Activated CD4-positive, alpha-beta T cell treated with anti-CD3 and anti-CD28 coated beads for 36 hours (primary cell): ENCODE measurements around the gene FGF21. TPM values are rescaled to one million over a fixed set of nuclear protein-coding genes. Genes with fewer than 3 reads are reported as not detected.

Experiments used
- ATAC-seq: fragments of 200-7000 bp; cut with Tn5 transposase; one replicate; pipeline ENCODE4 v1.10.0; 2021; ENCODE audit warnings: mild to moderate bottlenecking, moderate library complexity
- CTCF ChIA-PET: fragments of 350-600 bp; sonication (Branson Sonifier 250); formaldehyde crosslinking; loops from one replicate; lab custom pipeline; 2021; ENCODE audit warnings: antibody characterized with exemption; lab: Charles Lee
- POLR2A ChIA-PET: fragments of 350-600 bp; sonication (Branson Sonifier 250); formaldehyde crosslinking; loops from one replicate; lab custom pipeline; 2021; ENCODE audit warnings: antibody characterized with exemption, inconsistent platforms; lab: Charles Lee
- DNase-seq: peaks from one replicate; pipeline ENCODE4 v3.0.0-alpha.2; 2020
- H3K27ac Mint-ChIP-seq: one replicate; pipeline ENCODE4 v1.8.0; 2021; ENCODE audit warnings: mixed read lengths
- H3K27me3 Mint-ChIP-seq: one replicate; pipeline ENCODE4 v1.8.0; 2021; ENCODE audit warnings: mixed read lengths
- H3K36me3 Mint-ChIP-seq: one replicate; pipeline ENCODE4 v1.8.0; 2021; ENCODE audit warnings: low read depth, mixed read lengths
- H3K4me1 Mint-ChIP-seq: one replicate; pipeline ENCODE4 v1.8.0; 2021; ENCODE audit warnings: mixed read lengths
- H3K4me3 Mint-ChIP-seq: one replicate; pipeline ENCODE4 v1.8.0; 2021; ENCODE audit warnings: mild to moderate bottlenecking, moderate library complexity, mixed read lengths
- H3K9me3 Mint-ChIP-seq: one replicate; pipeline ENCODE4 v1.8.0; 2021; ENCODE audit warnings: low read depth, mixed read lengths
- intact Hi-C, 2 experiments: fragments of 100-400 bp; cut with DNase I in 1 of 2; cut with micrococcal nuclease in 1 of 2; formaldehyde crosslinking; loops; one replicate each; pipeline versions ENCODE4 v1.14.2 to v1.15.1; 2022 to 2024; cut with DNase I, micrococcal nuclease
- total RNA-seq, 2 experiments: library from RNA; stranded (reverse); gene quantifications; one replicate each; pipeline ENCODE4 v1.2.3, GENCODE V29; 2021

Gene FGF21
- total RNA-seq, 2 experiments from 2014 or later, result not detected

- Mint-ChIP-seq H3K9me3 (no peaks in the 10 kb centered on the region), H3K4me3 (no peak overlapping the region), H3K27ac (no peak overlapping the region), H3K4me1 (peaks cover 4% of the 10 kb centered on the region), H3K36me3 (no peaks in the 10 kb centered on the region), H3K27me3 (no peaks in the 10 kb centered on the region)
- no peak for ATAC-seq
- CTCF ChIA-PET, result no interaction called here
- POLR2A ChIA-PET, result interaction anchor here (0.7 kb wide), 1 partner anchor 10 kb away, joined by 4 read pairs; no protein-coding TSS in a partner anchor
- no peak for DNase-seq
- intact Hi-C loops, result loop anchor here in 1 of 2 experiments (5.0 kb wide), 1 partner anchor 72 kb away; no protein-coding TSS in a partner anchor
Measured at GRCh38 chr19:48734625-48735024, 20.7 kb upstream of the FGF21 start.

GRCh38 chr19:48735031-48735615 lies 20.2 kb upstream of the FGF21 start:
- ChIA-PET CTCF (interaction anchor here (0.7 kb wide), 1 partner anchor 9 kb away, joined by 3 read pairs; no protein-coding TSS in a partner anchor), POLR2A (interaction anchor here (0.7 kb wide), 1 partner anchor 11 kb away, joined by 4 read pairs; no protein-coding TSS in a partner anchor)
- H3K36me3 Mint-ChIP-seq, result no peaks in the 10 kb centered on the region
- intact Hi-C loops, result loop anchor here in 1 of 2 experiments (5.0 kb wide), 1 partner anchor 73 kb away; no protein-coding TSS in a partner anchor
- no peak for DNase-seq
- no peak for ATAC-seq
- peaks cover 3% of the 10 kb centered on the region for H3K27me3 Mint-ChIP-seq
- H3K4me3 Mint-ChIP-seq, result no peak overlapping the region
- peaks cover 8% of the 10 kb centered on the region for H3K4me1 Mint-ChIP-seq
- no peaks in the 10 kb centered on the region for H3K9me3 Mint-ChIP-seq
- H3K27ac Mint-ChIP-seq, result no peak overlapping the region

- ChIA-PET POLR2A (no interaction called here), CTCF (interaction anchor here (1.6 kb wide), 1 partner anchor 256 kb away, joined by 4 read pairs; the partner anchor contains the start of genes GYS1 and RUVBL2)
- Mint-ChIP-seq H3K4me1 (peaks cover 17% of the 10 kb centered on the region), H3K36me3 (no peaks in the 10 kb centered on the region), H3K9me3 (no peaks in the 10 kb centered on the region), H3K27me3 (peaks cover 3% of the 10 kb centered on the region), H3K27ac (no peak overlapping the region), H3K4me3 (no peak overlapping the region)
- intact Hi-C loops, result loop anchor here in 1 of 2 experiments (5.0 kb wide), 1 partner anchor 75 kb away; no protein-coding TSS in a partner anchor
- ATAC-seq, result no peak
- no peak for DNase-seq
Measured at GRCh38 chr19:48737360-48737998, 17.8 kb upstream of the FGF21 start.

GRCh38 chr19:48738557-48739403 lies 16.5 kb upstream of the FGF21 start:
- CTCF ChIA-PET, result interaction anchor here (0.6 to 2.1 kb wide), 7 partner anchors 11 to 478 kb away, joined by 3 to 12 read pairs (median 4); partner anchors contain the start of genes CA11, GYS1 and RUVBL2
- no peaks in the 10 kb centered on the region for H3K9me3 Mint-ChIP-seq
- DNase-seq (peak; percentile 99), ATAC-seq (peak; percentile 96)
- peaks cover 17% of the 10 kb centered on the region for H3K4me1 Mint-ChIP-seq
- intact Hi-C loops, result loop anchor here (1.0 to 5.0 kb wide), 12 partner anchors 13 to 704 kb away; partner anchors contain the start of genes BCAT2 (in 1 of the 2), CA11 (in 1 of the 2), GYS1 (in 1 of the 2) and RUVBL2 (in 1 of the 2)
- peak overlapping the region; percentile 51 for H3K27ac Mint-ChIP-seq
- H3K36me3 Mint-ChIP-seq, result no peaks in the 10 kb centered on the region
- H3K27me3 Mint-ChIP-seq, result peaks cover 3% of the 10 kb centered on the region
- peak overlapping the region; percentile 51 for H3K4me3 Mint-ChIP-seq
- POLR2A ChIA-PET, result interaction anchor here (0.5 to 1.5 kb wide), 3 partner anchors 10 to 789 kb away, joined by 3 read pairs; partner anchors contain the start of gene RCN3

- ATAC-seq, result no peak
- H3K4me3 Mint-ChIP-seq, result no peak overlapping the region
- CTCF ChIA-PET, result interaction anchor here (0.6 to 2.1 kb wide), 5 partner anchors 12 to 254 kb away, joined by 3 to 12 read pairs (median 4); partner anchors contain the start of genes CA11, GYS1 and RUVBL2
- H3K4me1 Mint-ChIP-seq, result peaks cover 17% of the 10 kb centered on the region
- no peaks in the 10 kb centered on the region for H3K9me3 Mint-ChIP-seq
- H3K27me3 Mint-ChIP-seq, result peaks cover 3% of the 10 kb centered on the region
- no peaks in the 10 kb centered on the region for H3K36me3 Mint-ChIP-seq
- POLR2A ChIA-PET, result interaction anchor here (0.5 to 1.5 kb wide), 3 partner anchors 9 to 50 kb away, joined by 3 read pairs; no protein-coding TSS in a partner anchor
- no peak for DNase-seq
- no peak overlapping the region for H3K27ac Mint-ChIP-seq
- intact Hi-C loops, result loop anchor here (1.0 to 5.0 kb wide), 8 partner anchors 19 to 703 kb away; partner anchors contain the start of genes BCAT2 (in 1 of the 2), GYS1 (in 1 of the 2) and RUVBL2 (in 1 of the 2)
Measured at GRCh38 chr19:48739404-48740163, 15.7 kb upstream of the FGF21 start.

- CTCF ChIA-PET, result interaction anchor here (0.6 to 2.1 kb wide), 2 partner anchors 19 to 65 kb away, joined by 3 to 12 read pairs; no protein-coding TSS in a partner anchor
Measured at GRCh38 chr19:48740164-48740972, 15.0 kb upstream of the FGF21 start, which contains the start of gene RASIP1. Gene RASIP1, minus strand, starts transcription at chr19:48740610. Its CDS starts 328 bp downstream, at chr19:48740282.

GRCh38 chr19:48741129-48741999 lies 14.0 kb upstream of the FGF21 start:
- H3K36me3 Mint-ChIP-seq, result no peaks in the 10 kb centered on the region
- H3K27me3 Mint-ChIP-seq, result peaks cover 13% of the 10 kb centered on the region
- no peak overlapping the region for H3K27ac Mint-ChIP-seq
- peak; percentile 70 for DNase-seq
- ATAC-seq, result no peak
- POLR2A ChIA-PET, result no interaction called here
- H3K9me3 Mint-ChIP-seq, result peaks cover 2% of the 10 kb centered on the region
- intact Hi-C loops, result no loop called here
- CTCF ChIA-PET, result no interaction called here
- no peak overlapping the region for H3K4me3 Mint-ChIP-seq
- H3K4me1 Mint-ChIP-seq, result peaks cover 27% of the 10 kb centered on the region

More at GRCh38 chr19:48740164-48740972, 15.0 kb upstream of the FGF21 start, which contains the start of gene RASIP1:
- H3K27ac Mint-ChIP-seq, result no peak within 1 kb of the TSS
- H3K9me3 Mint-ChIP-seq, result no peaks in the 10 kb centered on the region
- peaks cover 17% of the 10 kb centered on the region for H3K4me1 Mint-ChIP-seq
- ATAC-seq (no peak), DNase-seq (no peak)
- H3K27me3 Mint-ChIP-seq, result peaks cover 3% of the 10 kb centered on the region
- no peak within 1 kb of the TSS for H3K4me3 Mint-ChIP-seq
- H3K36me3 Mint-ChIP-seq, result no peaks in the 10 kb centered on the region
- POLR2A ChIA-PET, result no interaction called here
- intact Hi-C loops, result no loop called here

GRCh38 chr19:48742096-48742495 lies 13.2 kb upstream of the FGF21 start:
- Mint-ChIP-seq H3K36me3 (no peaks in the 10 kb centered on the region), H3K27ac (no peak overlapping the region), H3K4me1 (peaks cover 29% of the 10 kb centered on the region), H3K9me3 (peaks cover 2% of the 10 kb centered on the region), H3K27me3 (peaks cover 13% of the 10 kb centered on the region), H3K4me3 (no peak overlapping the region)
- POLR2A ChIA-PET, result no interaction called here
- intact Hi-C loops, result no loop called here
- ATAC-seq (no peak), DNase-seq (no peak)
- CTCF ChIA-PET, result no interaction called here
